Muscle layer of colon (tissue), 2 donors: ENCODE data around the gene CD300H.
"Not testable (repeated sequence)": the region's sequence is repeated elsewhere in the genome, so short reads cannot be mapped to it uniquely, and the experiment has no call there.

ENCODE experiments used
- H3K27ac ChIP-seq: one replicate; pipeline ENCODE4 v1.7.0; 2013; ENCODE audit warnings: low read depth, mild to moderate bottlenecking, low read length, moderate library complexity
- H3K27me3 ChIP-seq, 2 donors: one replicate each; pipeline ENCODE4 v1.7.0; 2013; ENCODE audit warnings: low read length in 2 of 2, mild to moderate bottlenecking in 2 of 2; ENCODE audit not compliant: insufficient read depth in 2 of 2, control insufficient read depth in 1 of 2
- H3K36me3 ChIP-seq: one replicate; pipeline ENCODE4 v1.7.0; 2013; ENCODE audit warnings: mild to moderate bottlenecking, low read length; ENCODE audit not compliant: insufficient read depth
- H3K4me1 ChIP-seq: one replicate; pipeline ENCODE4 v1.7.0; 2013; ENCODE audit warnings: mild to moderate bottlenecking, low read length; ENCODE audit not compliant: insufficient read depth
- H3K4me3 ChIP-seq, 2 donors: one replicate each; pipeline ENCODE4 v1.7.0; 2013; ENCODE audit warnings: low read length in 2 of 2, low read depth in 1 of 2, mild to moderate bottlenecking in 1 of 2, moderate library complexity in 1 of 2
- H3K9ac ChIP-seq: one replicate; pipeline ENCODE4 v1.7.0; 2013; ENCODE audit warnings: low read length
- H3K9me3 ChIP-seq: one replicate; pipeline ENCODE4 v1.7.0; 2013; ENCODE audit warnings: mild to moderate bottlenecking, low read length
- donor health status: abdominal sarcoma.
- donor health status: Adenocarcinoma of cecum.

CD300H gene

GRCh38 chr17:74582633-74583032 lies 15.3 kb upstream of the CD300H start:
- Histone ChIP-seq H3K36me3 (no peaks in the 10 kb centered on the region), H3K4me1 (no peaks in the 10 kb centered on the region), H3K9me3 (no peaks in the 10 kb centered on the region), H3K27ac (no peak overlapping the region), H3K27me3 (no peaks in the 10 kb centered on the region), H3K9ac (no peak overlapping the region), H3K4me3 (no peak overlapping the region)

- Histone ChIP-seq H3K27me3 (no peaks in the 10 kb centered on the region), H3K9me3 (no peaks in the 10 kb centered on the region), H3K27ac (no peak overlapping the region), H3K9ac (no peak overlapping the region), H3K36me3 (no peaks in the 10 kb centered on the region), H3K4me1 (no peaks in the 10 kb centered on the region), H3K4me3 (no peak overlapping the region)
Observed at GRCh38 chr17:74579900-74580299, 12.6 kb upstream of the CD300H start.

- Histone ChIP-seq H3K4me1 (no peaks in the 10 kb centered on the region), H3K9me3 (no peaks in the 10 kb centered on the region), H3K27ac (no peak overlapping the region), H3K36me3 (no peaks in the 10 kb centered on the region), H3K4me3 (no peak overlapping the region), H3K27me3 (no peaks in the 10 kb centered on the region), H3K9ac (no peak overlapping the region)
Observed at GRCh38 chr17:74578979-74579378, 11.7 kb upstream of the CD300H start.

- H3K4me1 ChIP-seq = no peaks in the 10 kb centered on the region
- no peak overlapping the region for H3K9ac ChIP-seq
- H3K4me3 ChIP-seq = no peak overlapping the region
- no peaks in the 10 kb centered on the region for H3K36me3 ChIP-seq
- no peaks in the 10 kb centered on the region for H3K27me3 ChIP-seq
- H3K9me3 ChIP-seq = peaks cover 4% of the 10 kb centered on the region
- no peak overlapping the region for H3K27ac ChIP-seq
Observed at GRCh38 chr17:74574489-74575142, 7.3 kb upstream of the CD300H start.

GRCh38 chr17:74573635-74574034 lies 6.3 kb upstream of the CD300H start:
- not testable (repeated sequence) for H3K4me3 ChIP-seq, H3K27ac ChIP-seq, H3K36me3 ChIP-seq, H3K9ac ChIP-seq, H3K9me3 ChIP-seq, H3K27me3 ChIP-seq, H3K4me1 ChIP-seq

- Histone ChIP-seq H3K4me1 (no peaks in the 10 kb centered on the region), H3K4me3 (no peak overlapping the region), H3K9ac (no peak overlapping the region), H3K27me3 (no peaks in the 10 kb centered on the region), H3K36me3 (no peaks in the 10 kb centered on the region), H3K27ac (no peak overlapping the region), H3K9me3 (peaks cover 4% of the 10 kb centered on the region)
Observed at GRCh38 chr17:74573169-74573568, 5.9 kb upstream of the CD300H start.

GRCh38 chr17:74571621-74572270 lies 4.4 kb upstream of the CD300H start:
- H3K9me3 ChIP-seq = peaks cover 4% of the 10 kb centered on the region
- H3K36me3 ChIP-seq = no peaks in the 10 kb centered on the region
- no peaks in the 10 kb centered on the region for H3K27me3 ChIP-seq
- H3K4me3 ChIP-seq = no peak overlapping the region
- H3K9ac ChIP-seq = no peak overlapping the region
- H3K27ac ChIP-seq = no peak overlapping the region
- no peaks in the 10 kb centered on the region for H3K4me1 ChIP-seq

GRCh38 chr17:74569020-74570003 lies 2.0 kb upstream of the CD300H start:
- H3K27me3 ChIP-seq = no peaks in the 10 kb centered on the region

GRCh38 chr17:74568106-74568873 lies 981 bp upstream of the CD300H start:
- no peaks in the 10 kb centered on the region for H3K27me3 ChIP-seq
- H3K9ac ChIP-seq = no peak overlapping the region
- H3K4me3 ChIP-seq = no peak overlapping the region
- H3K4me1 ChIP-seq = no peaks in the 10 kb centered on the region
- H3K27ac ChIP-seq = no peak overlapping the region
- no peaks in the 10 kb centered on the region for H3K36me3 ChIP-seq
- H3K9me3 ChIP-seq = peaks cover 4% of the 10 kb centered on the region

More at GRCh38 chr17:74569020-74570003, 2.0 kb upstream of the CD300H start:
- H3K27ac ChIP-seq = no peak overlapping the region
- H3K9ac ChIP-seq = no peak overlapping the region
- no peaks in the 10 kb centered on the region for H3K4me1 ChIP-seq
- H3K9me3 ChIP-seq = peaks cover 4% of the 10 kb centered on the region
- no peaks in the 10 kb centered on the region for H3K36me3 ChIP-seq
- no peak overlapping the region for H3K4me3 ChIP-seq

GRCh38 chr17:74566132-74566753 lies 1.1 kb downstream of the CD300H start:
- Histone ChIP-seq H3K27me3 (no peaks in the 10 kb centered on the region), H3K9ac (no peak overlapping the region), H3K4me1 (no peaks in the 10 kb centered on the region), H3K4me3 (no peak overlapping the region), H3K27ac (no peak overlapping the region), H3K36me3 (no peaks in the 10 kb centered on the region), H3K9me3 (no peaks in the 10 kb centered on the region)
